OCI-LY3 (cell line): ENCODE results near the gene MRGPRE.

Source experiments
- CTCF ChIP-seq: fragments of 200-600, 300-600 bp; sonication (generic); IDR thresholded peaks from 2 replicates; pipeline ENCODE4 v1.5.1; 2014; ENCODE audit warnings: antibody characterized with exemption, low read length, low read depth
- EZH2phosphoT487 ChIP-seq: fragments of 200-600 bp; shearing (Covaris generic); IDR thresholded peaks from 2 replicates; pipeline ENCODE4 v1.6.1; 2018; ENCODE audit warnings: antibody characterized with exemption, mixed run types, low read depth

GRCh38 chr11:3193373-3194015 is 38.7 kb downstream of the MRGPRE start:
- TF ChIP-seq CTCF, result no peak
- no peak for TF ChIP-seq EZH2phosphoT487
